HCEC 1CT (cell line): ENCODE measurements around the gene PKNOX2.

Experiments
- DNase-seq: peaks from one replicate; pipeline ENCODE4 v3.0.0-alpha.2; 2017

Gene PKNOX2

GRCh38 chr11:125174686-125175085 lies 10.1 kb downstream of the PKNOX2 start:
- DNase-seq = no peak

- no peak for DNase-seq
Observed at GRCh38 chr11:125175166-125175565, 10.6 kb downstream of the PKNOX2 start.

- no peak for DNase-seq
Observed at GRCh38 chr11:125175896-125176575, 11.5 kb downstream of the PKNOX2 start.

- no peak for DNase-seq
Observed at GRCh38 chr11:125176866-125177265, 12.3 kb downstream of the PKNOX2 start.

GRCh38 chr11:125177543-125177942 lies 13.0 kb downstream of the PKNOX2 start:
- no peak for DNase-seq

GRCh38 chr11:125179346-125179745 lies 14.8 kb downstream of the PKNOX2 start:
- no peak for DNase-seq

GRCh38 chr11:125179895-125180294 lies 15.3 kb downstream of the PKNOX2 start:
- DNase-seq = no peak

- no peak for DNase-seq
Observed at GRCh38 chr11:125180413-125181305, 16.1 kb downstream of the PKNOX2 start.

- DNase-seq = no peak
Observed at GRCh38 chr11:125182573-125182972, 18.0 kb downstream of the PKNOX2 start.

- DNase-seq = no peak
Observed at GRCh38 chr11:125183641-125184040, 19.1 kb downstream of the PKNOX2 start.

GRCh38 chr11:125188021-125188420 lies 23.5 kb downstream of the PKNOX2 start:
- DNase-seq = no peak

GRCh38 chr11:125190566-125190965 lies 26.0 kb downstream of the PKNOX2 start:
- DNase-seq = no peak

GRCh38 chr11:125192183-125192582 lies 27.6 kb downstream of the PKNOX2 start:
- no peak for DNase-seq

- DNase-seq = no peak
Observed at GRCh38 chr11:125192717-125193415, 28.3 kb downstream of the PKNOX2 start.

GRCh38 chr11:125193416-125193726 lies 28.8 kb downstream of the PKNOX2 start:
- DNase-seq = no peak

- no peak for DNase-seq
Observed at GRCh38 chr11:125193841-125194240, 29.3 kb downstream of the PKNOX2 start.

GRCh38 chr11:125199915-125200314 lies 35.4 kb downstream of the PKNOX2 start:
- DNase-seq = no peak

- DNase-seq = no peak
Observed at GRCh38 chr11:125200441-125200840, 35.9 kb downstream of the PKNOX2 start.

- DNase-seq = no peak
Observed at GRCh38 chr11:125201525-125202141, 37.1 kb downstream of the PKNOX2 start.

GRCh38 chr11:125202362-125202880 lies 37.9 kb downstream of the PKNOX2 start:
- no peak for DNase-seq

- DNase-seq = no peak
Observed at GRCh38 chr11:125202977-125203376, 38.4 kb downstream of the PKNOX2 start.

GRCh38 chr11:125207866-125208425 lies 43.4 kb downstream of the PKNOX2 start:
- peak; percentile 37 for DNase-seq

GRCh38 chr11:125210066-125210465 lies 45.5 kb downstream of the PKNOX2 start:
- DNase-seq = no peak
